Esophagus muscularis mucosa (tissue), 3 donors: ENCODE results near the gene IFNGR2.

Source experiments
- CTCF ChIP-seq, 3 experiments: fragments of 200-600 bp in 2 of 3; fragments of 450-650 bp in 1 of 3; sonication (generic) in 2 of 3; IDR thresholded peaks; one replicate each; pipeline ENCODE4 v1.5.1; 2017 to 2019; ENCODE audit warnings: antibody characterized with exemption in 3 of 3, mild to moderate bottlenecking in 2 of 3, moderate library complexity in 1 of 3
- POLR2AphosphoS5 ChIP-seq, 2 donors: sonication (generic); formaldehyde crosslinking; IDR thresholded peaks; one replicate each; pipeline ENCODE4 v1.6.1; 2017; ENCODE audit warnings: antibody characterized with exemption in 2 of 2

- no peak for TF ChIP-seq CTCF (IDR thresholded peaks at IDR 0.05)
- no peak for TF ChIP-seq POLR2AphosphoS5 (IDR thresholded peaks at IDR 0.05)
Measured at GRCh38 chr21:33368124-33368523, 35.1 kb upstream of the IFNGR2 start.
